HFFc6 (cell line): Measurements from ENCODE around the gene DOK4. TPM values are rescaled to one million over a fixed set of nuclear protein-coding genes. Genes with fewer than 3 reads are reported as not detected.
A peak's percentile ranks its signal among the peaks of the same experiment; 100 is the strongest.

Source experiments
- DNase-seq: peaks from one replicate; pipeline ENCODE4 v3.0.0-alpha.2; 2018
- H3K27ac Mint-ChIP-seq: 2 replicates; pipeline ENCODE4 v1.8.0; 2020; ENCODE audit warnings: mild to moderate bottlenecking, mixed read lengths
- H3K27me3 Mint-ChIP-seq: 2 replicates; pipeline ENCODE4 v1.8.0; 2021; ENCODE audit warnings: mild to moderate bottlenecking, moderate library complexity, mixed read lengths; ENCODE audit not compliant: insufficient read depth
- H3K36me3 Mint-ChIP-seq: 2 replicates; pipeline ENCODE4 v1.8.0; 2021; ENCODE audit warnings: low read depth, mixed read lengths
- H3K4me1 Mint-ChIP-seq: 2 replicates; pipeline ENCODE4 v1.8.0; 2020; ENCODE audit warnings: low read depth, mixed read lengths
- H3K4me3 Mint-ChIP-seq: 2 replicates; pipeline ENCODE4 v1.8.0; 2020; ENCODE audit warnings: mild to moderate bottlenecking, moderate library complexity, mixed read lengths
- H3K9me3 Mint-ChIP-seq: 2 replicates; pipeline ENCODE4 v1.8.0; 2020; ENCODE audit warnings: mild to moderate bottlenecking, mixed read lengths
- CTCF ChIP-seq: fragments of 200-600 bp; sonication (generic); IDR thresholded peaks from 2 replicates; pipeline ENCODE4 v1.5.0; 2021; ENCODE audit warnings: antibody characterized with exemption, mild to moderate bottlenecking
- total RNA-seq, 6 experiments: library from RNA; stranded (reverse); fragmentation: NEBNext Ultra II Directional; extraction: Animal tissue kit (Norgen Biotek cat#: 25700); gene quantifications; 2 replicates in 1 of 6; 3 replicates in 5 of 6; pipeline ENCODE4 v1.2.3, GENCODE V29; 2021

The DOK4 gene
- total RNA-seq, 6 experiments from 2014 or later = 24.4 to 28.9 (median 24.9) TPM

- H3K27me3 Mint-ChIP-seq = peaks cover 20% of the 10 kb centered on the region
- TF ChIP-seq CTCF = no peak
- no peak overlapping the region for H3K27ac Mint-ChIP-seq
- peaks cover 51% of the 10 kb centered on the region for H3K4me1 Mint-ChIP-seq
- no peak for DNase-seq
- no peaks in the 10 kb centered on the region for H3K9me3 Mint-ChIP-seq
- no peak overlapping the region for H3K4me3 Mint-ChIP-seq
- H3K36me3 Mint-ChIP-seq = no peaks in the 10 kb centered on the region
These were observed 47.4 kb upstream of the DOK4 start for GRCh38 chr16:57533431-57534336.

- no peak for TF ChIP-seq CTCF
- H3K4me3 Mint-ChIP-seq = no peak overlapping the region
These were observed 46.0 kb upstream of the DOK4 start for GRCh38 chr16:57532266-57532625.

GRCh38 chr16:57531635-57532265, 45.5 kb upstream of the DOK4 start:
- Mint-ChIP-seq H3K9me3 (no peaks in the 10 kb centered on the region), H3K36me3 (no peaks in the 10 kb centered on the region), H3K27me3 (peaks cover 4% of the 10 kb centered on the region; the same call in 1 of the 2 replicates), H3K27ac (no peak overlapping the region), H3K4me1 (peaks cover 42% of the 10 kb centered on the region), H3K4me3 (no peak overlapping the region)
- no peak for DNase-seq
- TF ChIP-seq CTCF = no peak

More at GRCh38 chr16:57532266-57532625, 46.0 kb upstream of the DOK4 start:
- Mint-ChIP-seq H3K4me1 (peaks cover 47% of the 10 kb centered on the region), H3K27ac (no peak overlapping the region), H3K36me3 (no peaks in the 10 kb centered on the region), H3K9me3 (no peaks in the 10 kb centered on the region), H3K27me3 (peaks cover 7% of the 10 kb centered on the region; the same call in 1 of the 2 replicates)
- no peak for DNase-seq

- Mint-ChIP-seq H3K27me3 (peaks cover 4% of the 10 kb centered on the region; the same call in 1 of the 2 replicates), H3K4me1 (peaks cover 42% of the 10 kb centered on the region), H3K36me3 (no peaks in the 10 kb centered on the region), H3K4me3 (no peak overlapping the region), H3K27ac (no peak overlapping the region; the same call in 1 of the 2 replicates), H3K9me3 (no peaks in the 10 kb centered on the region)
- TF ChIP-seq CTCF = no peak
- no peak for DNase-seq
These were observed 44.9 kb upstream of the DOK4 start for GRCh38 chr16:57531253-57531575.

GRCh38 chr16:57530522-57531252, 44.4 kb upstream of the DOK4 start:
- H3K27ac Mint-ChIP-seq = peak overlapping the region; percentile 10; the same call in 1 of the 2 replicates

More at GRCh38 chr16:57530522-57531252, 44.4 kb upstream of the DOK4 start:
- Mint-ChIP-seq H3K9me3 (no peaks in the 10 kb centered on the region), H3K36me3 (no peaks in the 10 kb centered on the region), H3K4me1 (peaks cover 42% of the 10 kb centered on the region), H3K27me3 (peaks cover 4% of the 10 kb centered on the region; the same call in 1 of the 2 replicates), H3K4me3 (no peak overlapping the region; the same call in 1 of the 2 replicates)
- TF ChIP-seq CTCF = no peak
- no peak for DNase-seq
